Stimulated activated naive CD8-positive, alpha-beta T cell treated with anti-CD3 and anti-CD28 coated beads, Interleukin-15, amount 100 ng/mL, for 72 hours (primary cell): Measurements from ENCODE around the gene MKNK2.

ENCODE experiments used
- ATAC-seq: fragments of 150-1000 bp; cut with Tn5 transposase; 2 replicates; pipeline ENCODE4 v1.10.0; 2021; ENCODE audit warnings: mild to moderate bottlenecking, moderate library complexity
- DNase-seq, 2 donors: peaks; one replicate each; pipeline ENCODE4 v3.0.0; 2021 to 2022
- H3K27ac Mint-ChIP-seq, 2 donors: one replicate each; pipeline ENCODE4 v1.8.0; 2022; ENCODE audit warnings: mild to moderate bottlenecking in 2 of 2, mixed read lengths in 2 of 2, moderate library complexity in 2 of 2
- H3K27me3 Mint-ChIP-seq: one replicate; pipeline ENCODE4 v1.8.0; 2022; ENCODE audit warnings: mixed read lengths
- H3K4me1 Mint-ChIP-seq: one replicate; pipeline ENCODE4 v1.8.0; 2022; ENCODE audit warnings: mild to moderate bottlenecking, mixed read lengths
- H3K4me3 Mint-ChIP-seq, 2 donors: one replicate each; pipeline ENCODE4 v1.8.0; 2022; ENCODE audit warnings: mild to moderate bottlenecking in 2 of 2, mixed read lengths in 2 of 2, moderate library complexity in 1 of 2
- H3K9me3 Mint-ChIP-seq, 2 donors: one replicate each; pipeline ENCODE4 v1.8.0; 2022; ENCODE audit warnings: mixed read lengths in 2 of 2

The MKNK2 gene

DNA sequence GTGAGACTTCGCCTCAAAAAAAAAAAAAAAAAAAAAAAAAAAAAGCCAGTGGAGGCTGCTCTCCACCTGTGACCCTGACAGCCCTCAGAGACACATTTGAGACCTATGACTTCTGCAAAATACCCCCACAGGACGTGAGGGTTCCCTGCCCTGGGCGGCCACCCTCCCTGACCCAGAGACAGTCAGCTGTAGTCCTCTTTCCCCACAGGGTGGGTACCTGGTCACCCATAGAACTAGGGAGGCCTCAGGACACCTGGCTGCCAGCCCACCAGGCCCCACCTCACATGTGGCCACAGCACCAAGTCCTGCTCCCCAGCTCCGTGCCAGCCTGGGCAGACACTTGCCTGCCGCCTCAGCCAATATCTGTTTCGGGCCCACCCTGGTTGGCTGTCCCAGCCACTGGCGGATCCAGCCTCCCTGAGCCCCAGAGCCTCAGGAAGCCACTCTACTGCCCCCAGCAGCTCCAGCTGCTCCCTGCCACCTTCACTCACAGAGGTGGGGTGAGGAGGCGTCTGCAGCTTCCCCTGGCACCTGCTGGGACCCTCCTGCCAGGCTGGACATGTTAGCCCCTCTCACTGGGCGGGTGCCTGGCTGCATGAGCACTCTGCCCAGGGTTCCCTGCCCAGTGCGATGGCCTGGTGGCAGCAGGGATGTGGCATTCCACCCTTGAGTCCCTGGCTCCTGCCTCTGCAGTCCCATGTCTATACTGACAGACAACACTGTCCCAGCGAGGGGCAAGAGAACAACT is 6.9 kb downstream of the MKNK2 start:
- Mint-ChIP-seq H3K4me3 (peak overlapping the region in 1 of 2 donors; percentile 46), H3K9me3 (no peaks in the 10 kb centered on the region), H3K27me3 (no peaks in the 10 kb centered on the region), H3K27ac (peak overlapping the region; percentile 27 to 90), H3K4me1 (peaks cover 85% of the 10 kb centered on the region)
- DNase-seq (no peak), ATAC-seq (no peak)

DNA sequence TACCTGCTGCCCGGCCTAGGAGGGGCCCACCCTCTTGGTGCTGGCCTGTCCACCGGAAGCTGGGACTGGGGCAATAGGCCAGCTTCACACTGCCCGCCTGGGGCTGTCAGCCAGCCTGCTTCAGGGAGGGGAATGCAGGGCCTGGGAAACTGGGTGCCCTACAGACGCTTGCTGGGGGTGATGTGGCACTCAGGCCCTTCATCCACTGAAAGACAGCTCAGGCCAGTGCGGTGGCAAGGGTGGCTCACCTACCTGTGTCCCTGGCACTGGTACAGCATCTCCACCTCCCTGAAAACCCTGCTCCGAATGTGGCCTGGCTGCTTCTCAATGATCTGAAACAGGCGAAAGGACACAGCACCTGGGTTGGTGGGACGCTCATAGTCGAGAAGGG is 7.8 kb downstream of the MKNK2 start:
- Mint-ChIP-seq H3K4me3 (peak overlapping the region; percentile 85 to 89), H3K4me1 (peaks cover 82% of the 10 kb centered on the region)

DNA sequence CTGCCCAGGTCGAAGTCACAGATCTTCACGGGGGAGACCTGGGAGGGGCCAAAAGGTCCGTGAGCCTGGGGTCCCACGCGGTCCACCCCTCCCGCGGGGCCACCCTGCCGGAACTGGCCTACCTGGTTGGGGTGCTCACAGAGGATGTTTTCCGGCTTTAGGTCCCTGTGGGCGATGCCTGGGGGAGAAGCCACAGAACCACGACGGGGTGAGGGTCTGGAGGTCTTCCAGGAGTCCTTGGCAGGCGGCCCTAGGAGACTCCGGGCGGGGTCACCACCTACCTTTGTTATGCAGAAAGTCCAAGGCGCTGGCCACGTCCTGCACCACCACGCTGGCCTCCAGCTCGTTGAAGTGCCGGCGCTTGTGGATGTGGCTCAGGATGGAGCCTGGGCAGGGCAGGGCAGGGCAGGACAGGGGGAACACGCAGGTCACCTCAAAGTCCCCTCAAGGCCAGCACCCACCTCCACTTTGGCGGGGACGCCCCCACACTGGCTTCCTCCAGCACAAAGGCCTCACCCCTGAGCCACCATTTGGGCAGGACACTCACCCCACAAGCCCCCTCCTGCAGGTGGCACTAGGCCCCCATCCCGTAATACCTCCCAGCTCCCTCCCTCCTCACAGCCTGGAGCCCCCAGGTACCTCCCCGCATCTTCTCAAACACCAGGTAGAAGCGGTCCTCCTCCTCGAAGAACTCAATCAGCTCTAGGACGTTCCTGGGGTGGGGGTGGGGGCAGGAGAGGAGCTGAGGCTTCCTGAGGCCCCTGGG is 8.4 kb downstream of the MKNK2 start:
- Mint-ChIP-seq H3K4me3 (peak overlapping the region; percentile 85 to 89), H3K27me3 (no peaks in the 10 kb centered on the region), H3K27ac (peak overlapping the region; percentile 88 to 95), H3K4me1 (peaks cover 81% of the 10 kb centered on the region), H3K9me3 (no peaks in the 10 kb centered on the region)
- ATAC-seq (peak; percentile 2), DNase-seq (peak in 1 of 2 donors; percentile 43)

More for the DNA sequence above, 7.8 kb downstream of the MKNK2 start:
- H3K27me3 Mint-ChIP-seq, result no peaks in the 10 kb centered on the region
- H3K27ac Mint-ChIP-seq, result peak overlapping the region in 1 of 2 donors; percentile 19
- no peaks in the 10 kb centered on the region for H3K9me3 Mint-ChIP-seq
- ATAC-seq (no peak), DNase-seq (no peak)

DNA sequence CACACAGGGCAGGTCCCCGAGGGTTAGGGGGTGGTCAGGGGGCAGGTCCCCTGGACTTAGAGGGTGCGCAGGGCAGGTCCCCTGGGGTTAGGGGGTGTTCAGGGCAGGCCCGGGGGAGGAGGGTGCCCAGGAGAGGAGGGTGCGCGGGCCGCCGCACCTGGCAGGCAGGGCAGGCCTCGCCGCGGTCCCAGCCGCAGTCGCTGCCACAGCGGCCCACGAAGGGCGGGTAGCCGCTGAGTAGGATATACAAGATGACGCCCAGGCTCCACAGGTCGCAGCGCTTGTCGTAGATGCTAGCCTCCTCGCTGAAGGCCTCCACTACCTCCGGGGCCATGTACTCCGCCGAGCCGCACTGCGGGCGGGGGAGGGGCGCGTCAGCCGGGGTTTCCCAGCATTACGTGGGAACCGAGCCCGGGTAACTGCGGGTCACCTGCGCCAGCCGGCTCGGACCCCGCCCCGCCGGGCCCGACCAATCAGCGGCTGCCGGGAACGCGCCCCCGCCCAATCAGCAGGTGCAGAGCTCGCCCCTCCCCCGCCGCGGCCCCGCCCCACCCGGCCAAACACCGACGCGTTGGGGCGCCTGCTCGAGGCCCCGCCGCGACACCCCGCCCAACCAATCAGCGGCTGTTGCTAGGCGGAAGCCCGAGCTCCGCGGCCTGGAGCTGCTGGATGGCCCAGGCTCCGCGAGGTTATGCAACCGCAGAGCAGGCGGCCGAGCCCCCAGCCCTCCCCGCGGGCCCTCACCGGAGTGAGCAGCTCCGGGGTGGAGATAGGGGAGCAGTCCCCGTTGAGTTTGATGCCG is 9.2 kb downstream of the MKNK2 start:
- H3K27ac Mint-ChIP-seq, result peak overlapping the region; percentile 95 to 99
- H3K9me3 Mint-ChIP-seq, result no peaks in the 10 kb centered on the region
- ATAC-seq (peak; percentile 92), DNase-seq (peak; percentile 99)
- peaks cover 74% of the 10 kb centered on the region for H3K4me1 Mint-ChIP-seq
- H3K4me3 Mint-ChIP-seq, result peak overlapping the region; percentile 85 to 97
- H3K27me3 Mint-ChIP-seq, result no peaks in the 10 kb centered on the region

DNA sequence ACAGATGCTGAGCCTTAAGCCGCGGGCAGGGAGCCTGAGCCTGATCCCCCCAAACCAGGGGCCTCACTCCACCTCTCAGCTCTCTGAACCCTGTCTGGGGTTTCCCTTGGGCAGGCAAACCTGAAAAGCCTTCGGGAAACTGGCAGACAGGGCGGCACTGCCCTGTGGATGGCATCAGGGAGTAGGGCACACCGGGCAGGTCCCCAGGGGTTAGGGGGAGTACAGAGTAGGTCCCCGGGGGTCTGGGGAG is 9.7 kb downstream of the MKNK2 start:
- no peaks in the 10 kb centered on the region for H3K9me3 Mint-ChIP-seq
- DNase-seq (no peak), ATAC-seq (no peak)
- no peaks in the 10 kb centered on the region for H3K27me3 Mint-ChIP-seq
- peak overlapping the region; percentile 95 to 99 for H3K27ac Mint-ChIP-seq
- H3K4me3 Mint-ChIP-seq, result peak overlapping the region; percentile 82 to 97
- peaks cover 71% of the 10 kb centered on the region for H3K4me1 Mint-ChIP-seq

DNA sequence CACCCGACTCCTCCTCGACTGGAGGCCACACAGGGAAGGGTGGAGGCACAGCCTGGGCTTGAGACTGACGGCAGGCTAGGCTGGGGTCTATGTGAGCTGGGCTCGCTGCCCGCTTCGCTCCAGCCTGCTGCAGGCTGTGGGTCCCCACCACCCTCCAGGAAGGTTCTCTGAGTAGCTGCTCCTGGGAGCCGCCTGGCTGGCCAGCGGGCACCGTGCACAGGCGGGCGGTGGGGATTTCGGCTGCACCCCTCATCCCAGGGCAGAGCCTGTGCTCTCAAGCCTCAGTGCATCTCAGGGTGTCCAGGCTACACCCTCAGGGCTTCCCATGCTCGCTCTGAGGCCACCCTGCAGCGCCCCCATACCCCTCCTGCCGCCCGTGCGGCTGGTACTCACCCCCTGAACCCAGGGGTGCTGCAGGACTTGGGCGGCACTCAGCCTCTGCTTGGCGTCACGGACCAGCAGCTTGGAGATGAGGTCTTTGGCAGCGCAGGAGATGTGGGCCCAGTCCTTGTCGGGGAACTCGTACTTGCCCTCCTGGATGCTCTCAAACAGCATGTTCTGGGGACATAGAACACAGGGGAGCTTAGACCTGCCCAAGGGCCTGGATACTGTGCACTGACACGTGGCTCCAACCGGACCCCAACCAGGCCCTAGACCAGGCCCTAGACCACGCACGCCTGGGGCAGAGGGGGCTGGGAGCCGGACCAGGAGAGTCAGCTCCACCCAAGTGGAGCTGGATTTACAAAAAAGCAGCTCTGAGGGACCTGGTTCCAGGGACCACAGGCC is 10.2 kb downstream of the MKNK2 start:
- DNase-seq (no peak), ATAC-seq (no peak)
- H3K4me1 Mint-ChIP-seq, result peaks cover 67% of the 10 kb centered on the region
- peak overlapping the region; percentile 95 to 99 for H3K27ac Mint-ChIP-seq
- H3K4me3 Mint-ChIP-seq, result peak overlapping the region; percentile 82 to 97
- no peaks in the 10 kb centered on the region for H3K9me3 Mint-ChIP-seq
- no peaks in the 10 kb centered on the region for H3K27me3 Mint-ChIP-seq

DNA sequence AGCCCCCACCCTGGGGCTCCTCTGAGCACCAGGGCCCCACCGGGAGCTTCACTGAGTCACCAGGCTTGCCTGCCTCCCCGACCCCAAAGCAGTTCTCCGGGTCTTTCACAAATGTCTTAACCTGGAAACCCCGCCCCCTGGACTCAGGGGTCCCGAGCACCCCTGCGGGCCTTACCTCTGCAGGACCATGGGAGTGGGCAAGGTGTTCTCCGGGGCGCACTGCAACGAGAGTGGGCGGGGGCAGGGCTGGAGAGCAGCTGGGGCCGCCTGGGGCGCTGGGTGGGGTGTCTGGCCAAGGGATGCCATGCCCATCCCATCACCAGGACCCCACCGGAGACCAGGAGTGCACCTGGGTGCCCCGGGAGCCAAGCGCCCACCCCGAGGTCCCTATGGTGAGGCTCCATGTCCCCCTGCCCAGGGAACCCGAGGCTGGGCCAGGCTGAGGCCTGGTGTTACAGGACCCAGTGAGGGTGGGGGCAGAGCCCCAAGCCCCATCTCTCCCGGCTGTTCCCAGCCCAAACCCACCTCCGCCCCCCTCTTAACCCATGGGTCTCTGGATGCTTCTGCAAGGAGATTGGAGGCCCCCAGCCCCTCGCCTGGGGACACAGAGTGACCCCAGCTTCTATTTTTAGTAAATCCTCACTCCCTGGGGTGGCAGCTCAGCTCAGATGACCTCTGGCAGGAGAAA is 10.9 kb downstream of the MKNK2 start:
- H3K4me1 Mint-ChIP-seq, result peaks cover 65% of the 10 kb centered on the region
- H3K9me3 Mint-ChIP-seq, result peaks cover 4 to 7% of the 10 kb centered on the region in 2 donors
- DNase-seq (peak in 1 of 2 donors; percentile 19), ATAC-seq (no peak)
- no peaks in the 10 kb centered on the region for H3K27me3 Mint-ChIP-seq
- peak overlapping the region in 1 of 2 donors; percentile 97 for H3K4me3 Mint-ChIP-seq
- H3K27ac Mint-ChIP-seq, result peak overlapping the region in 1 of 2 donors; percentile 42

DNA sequence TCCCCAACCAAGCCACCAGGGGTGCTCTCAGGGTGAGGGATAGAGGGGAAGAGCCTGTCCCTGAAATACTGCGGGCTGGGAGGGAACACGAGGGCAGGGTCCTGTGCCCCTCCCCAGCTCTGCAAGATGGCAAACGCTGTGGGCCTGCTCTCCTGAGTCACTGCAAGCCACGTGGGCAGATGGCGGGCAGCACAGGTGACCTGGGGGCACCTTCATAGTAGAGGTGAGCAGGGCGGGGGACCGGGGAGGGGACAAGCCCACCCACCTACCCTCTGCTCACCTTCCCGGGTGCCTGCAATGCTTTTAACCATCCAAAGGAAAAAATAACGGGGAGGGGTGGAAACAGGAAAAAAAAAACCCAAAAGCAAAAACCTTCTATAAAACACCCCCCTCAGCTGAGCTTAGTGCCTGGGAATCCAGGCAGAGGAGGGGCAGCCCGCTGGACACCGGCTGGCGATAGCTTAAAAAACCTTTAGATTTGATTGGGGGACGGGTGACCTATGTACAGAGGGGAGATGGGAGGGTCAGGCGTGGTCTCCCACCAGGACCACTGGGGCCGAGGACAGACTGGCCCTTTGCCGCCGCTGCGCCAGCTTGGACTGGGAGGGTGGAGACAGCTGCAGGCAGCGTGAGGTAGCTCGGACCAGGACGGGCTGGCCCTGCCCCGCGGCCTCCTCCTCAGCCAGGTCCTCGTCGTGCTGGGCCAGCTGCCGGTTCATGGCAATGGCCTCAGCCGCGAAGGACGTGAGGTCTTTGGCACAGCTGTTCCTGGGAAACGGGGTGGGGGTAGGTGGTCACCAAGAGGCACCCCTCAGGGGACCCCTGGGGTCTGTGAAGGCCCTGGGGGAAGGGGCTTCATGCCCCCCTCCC is 11.7 kb downstream of the MKNK2 start:
- no peak for ATAC-seq
- Mint-ChIP-seq H3K27ac (peak overlapping the region in 1 of 2 donors; percentile 76), H3K4me1 (peaks cover 64% of the 10 kb centered on the region), H3K9me3 (peaks cover 4 to 12% of the 10 kb centered on the region in 2 donors), H3K4me3 (no peak overlapping the region), H3K27me3 (no peaks in the 10 kb centered on the region)
- no peak for DNase-seq

DNA sequence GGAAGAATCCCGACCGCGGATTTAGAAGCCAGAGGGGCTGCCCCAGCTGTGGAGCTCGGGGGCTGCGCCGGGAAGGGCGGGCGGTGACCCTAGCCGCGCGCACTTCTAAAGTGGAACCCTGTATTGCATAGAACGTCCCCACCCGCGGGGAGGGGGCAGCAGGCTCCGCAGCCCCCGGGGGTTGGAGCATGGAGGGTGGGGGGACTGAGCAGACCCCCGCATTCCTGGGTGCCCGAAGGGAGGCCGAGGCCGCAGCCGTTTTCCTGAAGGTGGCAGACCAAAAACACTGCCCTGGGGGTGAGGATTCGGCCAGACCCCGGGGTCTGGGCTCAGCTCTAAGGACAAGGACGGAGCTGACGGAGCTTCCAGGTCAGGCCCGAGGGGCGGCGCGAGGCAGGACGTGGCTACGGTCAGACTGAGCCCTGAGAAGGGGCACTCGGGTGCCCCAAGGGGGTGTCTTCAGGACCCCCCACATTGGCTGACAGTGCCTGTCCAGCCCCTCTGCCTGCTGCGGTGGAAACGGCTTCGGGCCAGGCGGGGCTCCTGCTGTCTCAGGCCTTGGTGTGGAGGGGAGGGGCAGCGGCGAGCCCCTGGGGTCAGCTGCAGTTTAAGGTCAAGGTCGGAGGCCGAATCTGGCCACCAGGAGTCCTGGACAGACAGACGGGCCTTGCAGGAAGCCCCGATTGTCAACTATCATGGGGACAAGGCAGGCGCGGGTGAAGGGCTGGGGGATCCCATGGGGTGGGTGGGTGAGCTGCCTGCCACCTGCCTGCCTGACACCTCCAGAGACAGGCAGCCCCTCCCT is 12.6 kb downstream of the MKNK2 start:
- Mint-ChIP-seq H3K4me3 (no peak overlapping the region), H3K9me3 (peaks cover 4 to 12% of the 10 kb centered on the region in 2 donors), H3K27me3 (no peaks in the 10 kb centered on the region), H3K27ac (peak overlapping the region in 1 of 2 donors; percentile 76), H3K4me1 (peaks cover 56% of the 10 kb centered on the region)
- ATAC-seq (no peak), DNase-seq (no peak)

DNA sequence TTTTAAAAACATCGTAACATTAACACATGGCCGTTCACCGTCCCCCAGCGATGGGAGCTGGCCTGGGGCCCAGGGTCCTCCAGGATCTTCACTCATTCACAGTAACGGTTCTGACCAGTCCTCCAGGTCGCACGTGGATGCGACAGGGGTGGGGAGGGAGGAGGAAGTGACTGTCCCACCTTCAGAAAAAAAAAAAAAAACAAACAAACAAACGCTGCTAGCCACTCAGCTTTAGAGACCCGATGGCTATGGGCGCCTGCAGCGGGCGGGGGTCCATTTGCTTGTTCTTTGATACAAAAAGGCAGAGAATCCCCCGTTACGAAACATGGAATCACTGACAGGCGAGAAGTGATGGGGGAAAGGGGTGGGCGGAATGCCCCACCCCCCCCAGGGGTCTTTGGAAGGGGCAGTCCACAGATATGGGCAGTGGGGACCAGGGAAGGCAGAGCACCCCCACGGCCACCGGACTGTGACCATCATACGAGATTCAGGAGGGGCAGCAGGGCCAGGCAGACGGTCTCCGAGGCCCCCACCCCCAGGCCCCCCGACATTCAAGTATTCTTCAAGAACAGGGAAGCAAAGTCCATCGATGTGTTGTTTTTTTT is 13.3 kb downstream of the MKNK2 start:
- Mint-ChIP-seq H3K4me1 (peaks cover 56% of the 10 kb centered on the region), H3K27ac (peak overlapping the region in 1 of 2 donors; percentile 71), H3K27me3 (no peaks in the 10 kb centered on the region), H3K4me3 (no peak overlapping the region), H3K9me3 (peaks cover 4 to 12% of the 10 kb centered on the region in 2 donors)
- no peak for ATAC-seq
- no peak for DNase-seq

DNA sequence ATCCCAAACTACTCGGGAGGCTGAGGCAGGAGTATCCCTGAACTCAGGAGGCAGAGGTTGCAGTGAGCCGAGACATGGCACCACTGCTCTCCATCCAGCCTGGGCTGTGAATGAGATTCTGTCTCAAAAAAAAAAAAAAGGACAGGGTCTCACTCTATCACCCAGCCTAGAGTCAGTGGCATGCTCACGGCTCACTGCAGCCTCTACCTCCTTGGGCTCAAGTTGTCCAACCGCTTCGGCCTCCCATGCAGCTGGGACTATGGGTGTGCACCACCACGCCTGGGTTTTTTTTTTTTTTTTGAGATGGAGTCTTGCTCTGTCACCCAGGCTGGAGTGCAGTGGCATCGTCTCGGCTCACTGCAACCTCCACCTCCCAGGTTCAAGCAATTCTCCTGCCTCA is 14.6 kb downstream of the MKNK2 start:
- Mint-ChIP-seq H3K9me3 (peaks cover 4 to 12% of the 10 kb centered on the region in 2 donors), H3K4me1 (peaks cover 60% of the 10 kb centered on the region), H3K4me3 (no peak overlapping the region), H3K27ac (peak overlapping the region in 1 of 2 donors; percentile 27), H3K27me3 (no peaks in the 10 kb centered on the region)
- DNase-seq (no peak), ATAC-seq (no peak)

DNA sequence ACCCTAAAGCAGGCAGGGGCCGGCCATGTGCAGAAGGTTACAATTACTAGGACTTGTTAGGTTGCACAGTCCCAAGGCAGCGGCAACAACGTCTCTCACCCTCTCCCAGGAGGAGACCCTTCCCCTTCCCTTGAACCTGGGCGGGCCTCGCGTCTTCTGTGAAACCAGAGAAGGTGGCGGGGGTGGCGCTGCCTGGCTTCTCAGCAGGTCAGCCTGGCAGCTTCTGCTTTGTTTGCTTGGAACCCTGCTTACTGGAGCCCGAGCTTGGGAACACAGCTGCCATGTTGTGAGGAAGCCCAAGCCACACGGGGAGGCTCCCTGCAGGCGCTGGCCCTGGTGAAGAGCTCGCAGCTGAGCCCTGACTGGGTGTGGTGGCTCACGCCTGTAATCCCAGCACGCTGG is 15.5 kb downstream of the MKNK2 start:
- no peak for ATAC-seq
- H3K27ac Mint-ChIP-seq, result no peak overlapping the region
- H3K27me3 Mint-ChIP-seq, result no peaks in the 10 kb centered on the region
- H3K4me3 Mint-ChIP-seq, result peak overlapping the region in 1 of 2 donors; percentile 26
- peaks cover 4 to 12% of the 10 kb centered on the region in 2 donors for H3K9me3 Mint-ChIP-seq
- H3K4me1 Mint-ChIP-seq, result peaks cover 53% of the 10 kb centered on the region
- no peak for DNase-seq
